Upper lobe of right lung (tissue), 1 donor: ENCODE results near the gene FOXE1. TPM values are rescaled to one million over a fixed set of nuclear protein-coding genes. Genes with fewer than 3 reads are reported as not detected.

ENCODE experiments used
- ATAC-seq: fragments of 200-7000 bp; cut with Tn5 transposase; one replicate; pipeline ENCODE4 v1.9.1; 2020; ENCODE audit warnings: mild to moderate bottlenecking, moderate library complexity
- DNase-seq: peaks from one replicate; pipeline ENCODE4 v3.0.0-alpha.2; 2020
- H3K27ac ChIP-seq: fragments of 200-600 bp; one replicate; pipeline ENCODE4 v1.8.0; 2022
- H3K27me3 ChIP-seq: fragments of 200-600 bp; one replicate; pipeline ENCODE4 v1.8.0; 2022; ENCODE audit warnings: mild to moderate bottlenecking
- H3K36me3 ChIP-seq: fragments of 200-600 bp; one replicate; pipeline ENCODE4 v1.8.0; 2022
- H3K4me1 ChIP-seq: fragments of 200-600 bp; one replicate; pipeline ENCODE4 v1.8.0; 2022
- H3K4me3 ChIP-seq: fragments of 200-600 bp; one replicate; pipeline ENCODE4 v1.8.0; 2022; ENCODE audit warnings: mild to moderate bottlenecking
- H3K9me3 ChIP-seq: fragments of 200-600 bp; one replicate; pipeline ENCODE4 v1.8.0; 2022
- intact Hi-C: fragments of 100-400 bp; cut with DNase I; formaldehyde crosslinking; loops from one replicate; pipeline ENCODE4 v1.11.0; 2022
- total RNA-seq: library from RNA; stranded (reverse); fragmentation: NEBNext Ultra II Directional; extraction: Animal tissue kit (Norgen Biotek cat#: 25700); gene quantifications from one replicate; pipeline ENCODE4 v1.2.1, GENCODE V29; 2021
- TF ChIP-seq, protein P1 (sequence below): fragments of 200-600 bp; IDR thresholded peaks from one replicate; pipeline ENCODE4 v1.8.0; 2022; ENCODE audit warnings: antibody characterized with exemption
- donor health status: DM: no; HTN: yes; CAD: no; lungs with severe emphysema.

Gene FOXE1
- total RNA-seq, 1 donor from 2014 or later: not detected

DNA sequence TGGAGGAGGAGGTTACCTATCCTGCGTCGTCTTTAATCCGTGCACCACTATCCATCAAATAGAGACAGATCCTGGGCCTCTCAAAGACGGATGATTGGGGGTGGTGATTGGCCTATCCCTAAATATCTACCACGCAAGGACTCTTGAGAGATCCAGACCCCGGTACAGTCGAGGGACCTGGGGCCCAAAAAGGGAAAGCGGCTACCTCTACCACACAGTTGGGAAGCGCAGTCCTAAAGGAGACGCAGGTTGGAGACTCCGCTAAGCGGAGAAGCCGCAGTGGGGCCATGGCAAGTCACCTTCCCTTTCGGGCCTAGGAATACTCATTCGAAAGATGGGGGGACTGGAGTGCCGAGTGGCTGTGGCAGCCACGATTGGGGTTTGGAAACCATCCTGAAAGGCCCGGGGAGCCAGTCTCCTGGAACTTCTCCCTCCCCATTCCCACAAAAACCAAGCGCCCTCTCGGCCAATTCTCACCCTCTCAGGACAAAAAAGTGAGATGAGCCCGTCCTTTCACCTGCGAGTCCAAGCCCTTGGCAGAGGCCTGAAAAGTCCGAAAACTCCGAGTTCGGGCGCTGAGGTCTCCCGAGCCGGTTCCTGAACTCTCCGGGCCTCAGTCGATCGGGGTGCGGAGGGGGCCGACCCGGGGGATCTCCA is 499 bp upstream of the FOXE1 start:
- intact Hi-C loops: no loop called here
- DNase-seq: peak; percentile 63
- Histone ChIP-seq H3K27me3 (peaks cover 100% of the 10 kb centered on the region), H3K4me3 (peak overlapping the region; percentile 19), H3K27ac (no peak overlapping the region), H3K36me3 (no peaks in the 10 kb centered on the region), H3K9me3 (no peaks in the 10 kb centered on the region), H3K4me1 (peaks cover 10% of the 10 kb centered on the region)
- ATAC-seq: no peak
- TF ChIP-seq, protein P1, sequence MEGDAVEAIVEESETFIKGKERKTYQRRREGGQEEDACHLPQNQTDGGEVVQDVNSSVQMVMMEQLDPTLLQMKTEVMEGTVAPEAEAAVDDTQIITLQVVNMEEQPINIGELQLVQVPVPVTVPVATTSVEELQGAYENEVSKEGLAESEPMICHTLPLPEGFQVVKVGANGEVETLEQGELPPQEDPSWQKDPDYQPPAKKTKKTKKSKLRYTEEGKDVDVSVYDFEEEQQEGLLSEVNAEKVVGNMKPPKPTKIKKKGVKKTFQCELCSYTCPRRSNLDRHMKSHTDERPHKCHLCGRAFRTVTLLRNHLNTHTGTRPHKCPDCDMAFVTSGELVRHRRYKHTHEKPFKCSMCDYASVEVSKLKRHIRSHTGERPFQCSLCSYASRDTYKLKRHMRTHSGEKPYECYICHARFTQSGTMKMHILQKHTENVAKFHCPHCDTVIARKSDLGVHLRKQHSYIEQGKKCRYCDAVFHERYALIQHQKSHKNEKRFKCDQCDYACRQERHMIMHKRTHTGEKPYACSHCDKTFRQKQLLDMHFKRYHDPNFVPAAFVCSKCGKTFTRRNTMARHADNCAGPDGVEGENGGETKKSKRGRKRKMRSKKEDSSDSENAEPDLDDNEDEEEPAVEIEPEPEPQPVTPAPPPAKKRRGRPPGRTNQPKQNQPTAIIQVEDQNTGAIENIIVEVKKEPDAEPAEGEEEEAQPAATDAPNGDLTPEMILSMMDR: no peak

DNA sequence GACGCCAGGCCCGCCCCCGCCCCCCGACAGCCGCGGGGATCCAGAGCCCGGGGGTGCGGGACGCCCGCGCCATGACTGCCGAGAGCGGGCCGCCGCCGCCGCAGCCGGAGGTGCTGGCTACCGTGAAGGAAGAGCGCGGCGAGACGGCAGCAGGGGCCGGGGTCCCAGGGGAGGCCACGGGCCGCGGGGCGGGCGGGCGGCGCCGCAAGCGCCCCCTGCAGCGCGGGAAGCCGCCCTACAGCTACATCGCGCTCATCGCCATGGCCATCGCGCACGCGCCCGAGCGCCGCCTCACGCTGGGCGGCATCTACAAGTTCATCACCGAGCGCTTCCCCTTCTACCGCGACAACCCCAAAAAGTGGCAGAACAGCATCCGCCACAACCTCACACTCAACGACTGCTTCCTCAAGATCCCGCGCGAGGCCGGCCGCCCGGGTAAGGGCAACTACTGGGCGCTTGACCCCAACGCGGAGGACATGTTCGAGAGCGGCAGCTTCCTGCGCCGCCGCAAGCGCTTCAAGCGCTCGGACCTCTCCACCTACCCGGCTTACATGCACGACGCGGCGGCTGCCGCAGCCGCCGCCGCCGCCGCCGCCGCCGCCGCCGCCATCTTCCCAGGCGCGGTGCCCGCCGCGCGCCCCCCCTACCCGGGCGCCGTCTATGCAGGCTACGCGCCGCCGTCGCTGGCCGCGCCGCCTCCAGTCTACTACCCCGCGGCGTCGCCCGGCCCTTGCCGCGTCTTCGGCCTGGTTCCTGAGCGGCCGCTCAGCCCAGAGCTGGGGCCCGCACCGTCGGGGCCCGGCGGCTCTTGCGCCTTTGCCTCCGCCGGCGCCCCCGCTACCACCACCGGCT is 1.0 kb downstream of the FOXE1 start:
- ATAC-seq (peak; percentile 42), DNase-seq (peak; percentile 65)
- peaks cover 100% of the 10 kb centered on the region for H3K27me3 ChIP-seq
- TF ChIP-seq, protein P1: no peak
- peak overlapping the region; percentile 19 for H3K4me3 ChIP-seq
- H3K27ac ChIP-seq: no peak overlapping the region
- intact Hi-C loops: no loop called here
- peaks cover under 1% of the 10 kb centered on the region for H3K4me1 ChIP-seq
- no peaks in the 10 kb centered on the region for H3K9me3 ChIP-seq
- no peaks in the 10 kb centered on the region for H3K36me3 ChIP-seq

DNA sequence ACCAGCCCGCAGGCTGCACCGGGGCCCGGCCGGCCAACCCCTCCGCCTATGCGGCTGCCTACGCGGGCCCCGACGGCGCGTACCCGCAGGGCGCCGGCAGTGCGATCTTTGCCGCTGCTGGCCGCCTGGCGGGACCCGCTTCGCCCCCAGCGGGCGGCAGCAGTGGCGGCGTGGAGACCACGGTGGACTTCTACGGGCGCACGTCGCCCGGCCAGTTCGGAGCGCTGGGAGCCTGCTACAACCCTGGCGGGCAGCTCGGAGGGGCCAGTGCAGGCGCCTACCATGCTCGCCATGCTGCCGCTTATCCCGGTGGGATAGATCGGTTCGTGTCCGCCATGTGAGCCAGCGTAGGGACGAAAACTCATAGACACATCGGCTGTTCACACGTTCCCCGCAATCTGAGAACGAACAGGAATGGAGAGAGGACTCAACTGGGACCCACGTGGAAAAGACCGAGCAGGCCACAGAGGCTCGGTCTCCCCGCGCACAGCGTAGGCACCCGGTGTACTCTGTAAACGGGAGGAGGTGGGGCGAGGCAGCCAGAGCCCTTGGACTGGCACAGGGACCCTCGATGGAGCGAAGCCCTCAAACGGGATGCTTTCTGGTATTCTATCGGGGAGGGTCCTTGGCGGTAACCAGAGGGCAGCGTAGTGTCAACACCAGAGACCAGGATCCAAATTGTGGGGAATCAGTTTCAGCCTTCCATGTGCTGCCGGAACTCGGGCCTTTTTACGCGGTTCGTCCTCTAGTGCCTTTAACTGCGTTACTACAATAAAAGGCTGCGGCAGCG is 1.9 kb downstream of the FOXE1 start:
- no peak overlapping the region for H3K4me3 ChIP-seq
- no peak for ATAC-seq

DNA sequence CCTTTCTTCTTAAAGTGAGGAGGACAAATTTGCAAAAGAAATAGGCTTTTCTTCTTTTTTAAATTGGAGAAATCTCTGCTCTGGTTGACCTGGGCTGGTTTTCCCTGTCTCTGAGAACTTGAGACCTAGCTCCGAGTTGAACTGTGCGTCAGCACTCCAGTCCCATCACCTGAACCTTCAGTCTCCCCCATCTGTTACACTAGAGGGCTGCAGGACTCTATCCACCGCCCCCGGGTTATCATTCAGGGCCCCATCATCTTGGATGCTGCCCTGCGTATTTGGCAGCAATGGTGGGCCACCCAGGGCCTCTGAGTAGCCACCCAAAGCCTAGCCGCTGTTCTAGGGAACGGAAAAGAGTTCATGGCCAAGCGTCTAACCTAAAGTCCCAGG is 2.5 kb downstream of the FOXE1 start:
- TF ChIP-seq, protein P1: no peak
- H3K27ac ChIP-seq: no peak overlapping the region
- no peaks in the 10 kb centered on the region for H3K36me3 ChIP-seq
- no peak overlapping the region for H3K4me3 ChIP-seq
- no peaks in the 10 kb centered on the region for H3K4me1 ChIP-seq
- intact Hi-C loops: no loop called here
- peaks cover 98% of the 10 kb centered on the region for H3K27me3 ChIP-seq
- H3K9me3 ChIP-seq: no peaks in the 10 kb centered on the region
- no peak for DNase-seq
- ATAC-seq: no peak

More for the DNA sequence above, 1.9 kb downstream of the FOXE1 start:
- no peaks in the 10 kb centered on the region for H3K4me1 ChIP-seq
- H3K9me3 ChIP-seq: no peaks in the 10 kb centered on the region
- H3K27ac ChIP-seq: no peak overlapping the region
- H3K36me3 ChIP-seq: no peaks in the 10 kb centered on the region
- DNase-seq: no peak
- intact Hi-C loops: no loop called here
- TF ChIP-seq, protein P1: no peak
- H3K27me3 ChIP-seq: peaks cover 100% of the 10 kb centered on the region

DNA sequence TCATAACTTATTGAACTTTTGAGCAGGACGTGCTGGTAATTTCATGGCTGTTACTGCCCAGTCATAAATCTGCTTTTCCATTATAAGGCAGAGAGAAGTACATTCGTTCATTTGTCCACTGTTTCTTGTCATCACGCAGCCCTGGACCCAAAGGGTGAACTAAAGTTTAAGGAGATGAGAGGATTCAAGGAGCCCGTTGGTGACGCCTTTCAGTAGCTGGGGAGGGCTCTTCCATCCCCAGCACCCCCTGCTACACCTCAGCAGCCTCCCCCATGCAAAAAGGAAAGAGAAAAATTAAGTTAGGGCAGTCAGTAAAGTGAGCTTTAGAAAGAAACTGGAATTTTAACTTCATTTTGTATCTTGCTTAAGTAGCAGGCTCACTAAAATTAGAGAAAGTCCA is 2.9 kb downstream of the FOXE1 start:
- no peaks in the 10 kb centered on the region for H3K36me3 ChIP-seq
- no peak for ATAC-seq
- no peak overlapping the region for H3K4me3 ChIP-seq
- no peaks in the 10 kb centered on the region for H3K9me3 ChIP-seq
- intact Hi-C loops: no loop called here
- no peak for DNase-seq
- H3K27ac ChIP-seq: no peak overlapping the region
- H3K27me3 ChIP-seq: peaks cover 98% of the 10 kb centered on the region
- no peaks in the 10 kb centered on the region for H3K4me1 ChIP-seq
- TF ChIP-seq, protein P1: no peak
